ENCODE measurements around the gene FUT8.

FUT8 gene

DNA sequence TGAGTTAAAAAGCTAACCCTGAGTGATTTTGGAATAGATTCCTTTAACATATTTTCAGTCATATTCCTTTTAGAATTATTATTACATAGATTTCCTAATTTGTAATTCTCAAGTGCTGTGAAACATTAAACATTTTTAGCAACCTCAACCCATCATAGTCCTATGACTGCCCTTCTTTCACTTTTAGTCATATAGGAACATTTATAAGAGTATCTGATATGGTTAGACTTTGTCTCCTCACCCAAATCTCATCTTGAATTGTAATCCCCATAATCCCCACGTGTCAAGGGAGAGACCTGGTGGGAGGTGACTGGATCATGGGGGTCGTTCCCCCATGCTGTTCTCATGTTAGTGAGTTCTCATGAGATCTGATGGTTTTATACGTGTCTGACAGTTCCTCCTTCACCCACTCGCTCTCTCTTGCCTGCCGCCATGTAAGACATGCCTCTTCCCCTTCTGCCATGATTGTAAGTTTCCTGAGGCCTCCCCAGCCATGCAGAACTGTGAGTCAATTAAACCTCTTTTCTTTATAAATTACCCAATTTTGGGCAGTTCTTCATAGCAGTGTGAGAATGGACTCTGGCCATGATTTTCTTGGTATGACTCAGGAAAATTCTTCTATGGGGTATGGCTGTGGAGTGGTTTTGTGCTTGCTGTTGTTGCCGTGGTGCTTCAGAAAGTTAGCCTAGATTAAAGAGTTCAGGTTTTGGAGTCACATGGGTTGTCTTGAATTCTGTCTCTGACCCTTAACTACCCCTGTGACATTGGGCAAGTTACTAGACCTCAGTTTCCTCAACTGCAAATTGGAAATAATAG lies 83.9 kb downstream of the FUT8 start:
- no peak for DNase-seq

GRCh38 chr14:65499138-65499537 lies 86.6 kb downstream of the FUT8 start:
- no peak for DNase-seq

DNA sequence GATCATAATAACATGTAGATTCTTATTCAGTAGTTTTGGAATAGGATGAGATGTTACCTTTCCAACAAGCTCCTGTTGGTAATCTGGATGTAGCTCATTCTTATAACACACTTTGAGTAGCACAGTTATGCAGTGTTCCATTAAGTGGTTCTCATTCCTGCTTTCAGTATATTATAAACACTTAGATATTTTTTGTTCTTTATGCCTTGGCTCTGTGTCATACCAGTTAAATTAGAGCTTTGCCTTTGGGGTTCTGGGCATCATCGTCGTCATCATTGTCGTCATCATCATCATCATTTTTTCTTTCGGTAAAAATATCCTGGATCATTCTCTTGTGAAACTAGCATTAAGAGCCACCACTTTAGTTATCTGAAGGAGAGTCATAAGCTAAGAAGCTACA lies 87.5 kb downstream of the FUT8 start:
- no peak for DNase-seq

GRCh38 chr14:65501328-65501727 lies 88.8 kb downstream of the FUT8 start:
- DNase-seq, result peak; percentile 26

- peak; percentile 71 for DNase-seq
Observed at GRCh38 chr14:65502676-65503124, 90.2 kb downstream of the FUT8 start.

- no peak for DNase-seq
Observed at GRCh38 chr14:65503771-65504170, 91.2 kb downstream of the FUT8 start.

DNA sequence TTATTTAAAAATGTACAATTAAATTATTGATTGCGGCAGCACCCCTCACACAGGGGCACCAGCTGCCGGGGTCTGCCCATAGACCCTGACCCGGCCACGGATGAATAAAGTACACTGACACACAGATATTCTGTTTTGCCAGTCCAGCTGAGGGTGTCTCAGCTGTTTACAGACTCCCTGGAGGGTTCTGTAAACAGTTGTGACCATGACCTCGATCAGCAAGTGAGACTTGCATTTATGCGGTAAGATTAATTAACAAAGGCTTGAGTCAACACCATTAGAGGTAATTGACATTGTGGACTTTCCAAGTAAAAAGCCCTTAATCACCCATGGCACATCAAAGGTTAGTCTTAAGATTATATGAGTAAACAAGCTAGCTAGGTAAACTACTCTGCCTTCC lies 94.3 kb downstream of the FUT8 start:
- DNase-seq, result peak; percentile 99

DNA sequence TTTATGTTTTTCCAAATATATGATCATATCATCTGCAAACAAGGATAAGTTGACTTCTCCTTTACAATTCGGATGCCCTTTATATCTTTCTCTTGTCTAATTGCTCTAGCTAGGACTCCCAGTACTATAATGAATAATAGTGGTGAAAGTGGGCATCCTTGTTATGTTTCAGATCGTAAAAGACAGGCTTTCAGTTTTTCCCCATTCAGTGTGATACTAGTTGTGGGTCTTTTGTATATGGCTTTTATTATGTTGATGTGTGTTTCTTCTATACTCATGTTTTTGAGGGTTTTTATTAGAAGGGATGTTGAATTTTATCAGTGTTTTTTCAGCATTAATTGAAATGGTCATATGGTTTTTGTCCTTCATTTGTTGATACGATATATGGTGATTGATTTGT lies 97.3 kb downstream of the FUT8 start:
- DNase-seq, result no peak

- DNase-seq, result no peak
Observed at GRCh38 chr14:65513671-65514070, 101.1 kb downstream of the FUT8 start.

DNA sequence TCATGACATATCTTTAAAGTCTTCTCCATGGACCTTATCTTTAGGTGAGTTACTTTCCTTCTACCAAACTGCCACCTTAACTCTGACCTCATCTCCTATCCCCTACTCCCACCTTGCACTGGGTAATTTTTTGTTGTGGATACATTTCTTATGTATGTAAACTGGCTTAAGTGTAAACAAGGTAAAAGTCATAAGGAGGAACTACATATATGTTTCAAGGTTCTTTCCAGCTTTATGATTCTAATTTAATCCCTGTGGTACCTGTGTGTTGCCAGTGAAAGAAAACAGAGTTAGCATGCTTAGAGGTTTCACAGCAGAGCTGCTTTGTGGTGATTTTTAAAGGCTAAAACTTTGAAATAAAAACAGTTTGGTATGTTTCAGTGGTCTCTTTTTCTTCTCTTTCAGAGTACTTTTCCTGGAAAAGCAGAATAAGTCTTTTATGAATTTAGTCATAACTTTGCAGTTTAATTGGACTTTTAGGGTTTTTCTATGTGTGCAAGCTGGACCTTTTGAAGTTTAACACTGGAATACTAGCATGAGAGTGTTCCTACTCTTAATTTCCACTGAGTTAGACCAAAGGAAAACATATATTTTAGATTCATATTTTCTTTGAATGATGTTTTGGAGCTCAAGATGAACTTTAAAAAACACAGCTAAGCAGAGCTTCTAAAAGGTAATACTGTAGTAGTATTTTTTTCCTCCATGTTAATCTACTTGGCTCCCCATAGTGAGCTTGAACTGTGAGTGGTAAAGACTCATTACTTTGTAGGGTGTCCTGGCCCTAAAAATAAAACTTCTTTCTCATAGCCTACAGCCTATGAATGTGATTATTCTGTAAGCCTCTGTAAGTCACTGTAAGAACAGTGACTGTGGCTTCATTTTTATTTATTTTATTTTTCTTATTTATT lies 105.4 kb downstream of the FUT8 start:
- DNase-seq, result no peak

- DNase-seq, result no peak
Observed at GRCh38 chr14:65528069-65528468, 115.5 kb downstream of the FUT8 start.

GRCh38 chr14:65531148-65531547 lies 118.6 kb downstream of the FUT8 start:
- no peak for DNase-seq

- no peak for DNase-seq
Observed at GRCh38 chr14:65533736-65534404, 121.3 kb downstream of the FUT8 start.

DNA sequence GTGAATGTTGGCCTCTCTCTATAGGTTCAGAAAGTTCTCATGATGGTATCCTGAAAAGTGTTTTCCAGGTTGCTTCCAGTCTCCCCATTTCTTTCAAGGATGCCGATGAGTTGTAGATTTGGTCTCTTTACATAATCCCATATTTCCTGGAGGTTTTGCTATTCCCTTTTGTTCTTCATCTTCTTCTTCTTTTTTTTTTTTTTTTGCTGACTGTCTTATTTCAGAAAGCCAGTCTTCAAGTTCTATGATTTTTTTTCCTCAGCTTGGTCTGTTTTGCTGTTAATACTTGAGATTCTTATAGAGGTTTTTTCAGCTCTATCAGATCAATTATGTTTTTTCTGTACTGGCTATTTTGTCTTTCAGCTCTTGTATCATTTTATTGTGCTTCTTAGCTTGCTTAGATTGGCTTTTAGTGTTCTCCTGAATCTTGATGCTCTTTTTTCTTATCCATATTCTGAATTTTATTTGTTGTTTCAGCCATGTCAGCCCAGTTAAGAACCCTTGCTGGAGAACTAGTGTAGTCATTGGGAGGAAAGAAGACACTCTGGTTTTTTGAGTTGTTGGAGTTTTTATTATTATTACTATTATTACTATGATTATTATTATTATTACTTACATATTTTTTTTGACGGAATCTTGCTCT lies 124.4 kb downstream of the FUT8 start:
- no peak for DNase-seq

DNA sequence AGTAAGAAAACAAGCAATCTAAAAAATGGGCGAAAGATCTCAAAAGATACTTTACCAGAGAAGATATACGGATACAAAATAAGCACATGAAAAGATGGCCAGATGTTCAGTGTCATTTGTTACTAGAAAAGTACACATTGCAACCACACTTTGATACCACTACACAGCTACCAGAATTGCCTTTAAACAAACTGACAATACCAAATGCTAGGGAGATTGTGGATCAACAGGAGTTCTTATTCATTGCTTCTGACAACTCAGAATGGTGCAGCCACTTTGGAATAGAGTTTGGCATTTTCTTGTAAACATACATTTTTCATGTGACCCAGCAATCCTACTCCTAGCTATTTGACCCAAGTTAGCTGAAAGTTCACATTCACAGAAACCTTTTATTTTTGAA lies 136.3 kb downstream of the FUT8 start:
- DNase-seq, result peak; percentile 70

DNA sequence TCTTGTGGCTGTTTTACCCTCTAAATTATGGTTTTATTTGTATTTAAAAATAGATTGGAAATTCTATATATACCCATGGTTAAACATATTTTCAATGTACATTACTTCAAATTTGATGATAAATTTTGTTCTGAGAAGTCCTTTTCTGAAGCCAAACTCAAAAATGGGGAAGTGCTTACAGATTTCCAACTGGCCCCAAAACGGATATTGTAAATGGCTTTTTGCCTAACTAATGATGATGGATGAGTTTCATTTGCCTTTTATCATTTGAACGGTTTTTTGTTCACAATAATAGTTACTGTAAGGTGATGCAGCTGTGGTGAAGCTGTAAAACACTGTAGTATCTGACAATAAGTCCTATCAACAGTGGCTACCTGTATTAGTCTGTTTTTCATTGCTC lies 136.9 kb downstream of the FUT8 start:
- no peak for DNase-seq

DNA sequence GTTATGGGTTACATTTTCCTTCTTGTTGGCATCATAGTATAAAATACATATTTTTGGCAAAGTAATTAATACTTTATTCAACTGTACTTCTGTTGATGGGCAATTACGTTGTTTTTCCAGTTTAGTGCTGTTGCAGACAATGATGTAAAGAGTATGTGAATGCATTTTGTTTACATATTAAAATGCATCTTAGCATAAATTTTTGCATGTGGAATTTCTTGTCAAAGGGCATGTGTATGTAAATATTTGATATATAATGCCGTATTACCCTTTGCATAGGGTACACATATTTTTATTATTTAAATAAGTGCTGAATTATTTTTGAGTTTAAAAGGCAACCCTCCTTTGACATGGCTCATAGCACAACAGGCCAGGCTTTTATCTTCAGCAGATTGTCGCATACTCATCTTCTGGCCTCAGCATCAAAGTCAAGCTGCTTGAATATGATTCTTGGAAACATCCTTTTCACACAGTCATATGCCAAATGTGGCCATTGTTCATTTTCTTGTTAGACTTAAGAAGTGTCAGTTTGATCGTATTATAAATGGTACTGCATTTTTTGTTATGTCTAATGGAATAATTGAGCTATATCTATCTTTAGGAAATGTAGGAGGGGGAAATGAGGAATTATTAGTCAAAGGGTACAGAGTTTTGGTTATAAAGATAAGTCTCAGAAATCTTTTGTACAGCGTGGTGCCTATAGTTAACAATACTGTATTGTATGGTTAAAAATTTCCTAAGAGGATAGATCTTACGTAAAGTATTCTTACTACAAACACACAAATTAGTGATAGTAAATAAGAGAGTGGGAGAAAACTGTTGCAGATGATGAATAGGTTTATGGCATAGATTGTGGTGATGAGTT lies 138.5 kb downstream of the FUT8 start:
- no peak for DNase-seq

DNA sequence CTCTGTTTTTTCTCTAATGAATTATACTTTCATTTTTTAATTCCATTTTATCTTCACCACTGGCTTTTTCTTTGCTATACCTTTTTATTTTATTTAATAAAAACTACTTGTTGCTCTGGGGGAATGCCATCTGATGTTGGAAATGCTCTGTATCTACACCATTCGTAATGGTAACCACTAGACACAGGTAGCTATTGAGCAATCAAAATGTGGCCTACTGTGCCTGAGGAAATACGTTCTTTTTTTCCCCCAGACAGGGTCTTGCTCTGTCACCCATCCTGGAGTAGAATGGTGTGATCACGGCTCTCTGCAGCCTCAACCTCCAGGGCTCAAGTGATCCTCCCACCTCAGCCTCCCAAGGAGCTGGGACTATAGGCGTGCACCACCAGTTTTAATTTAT lies 140.2 kb downstream of the FUT8 start:
- no peak for DNase-seq

DNA sequence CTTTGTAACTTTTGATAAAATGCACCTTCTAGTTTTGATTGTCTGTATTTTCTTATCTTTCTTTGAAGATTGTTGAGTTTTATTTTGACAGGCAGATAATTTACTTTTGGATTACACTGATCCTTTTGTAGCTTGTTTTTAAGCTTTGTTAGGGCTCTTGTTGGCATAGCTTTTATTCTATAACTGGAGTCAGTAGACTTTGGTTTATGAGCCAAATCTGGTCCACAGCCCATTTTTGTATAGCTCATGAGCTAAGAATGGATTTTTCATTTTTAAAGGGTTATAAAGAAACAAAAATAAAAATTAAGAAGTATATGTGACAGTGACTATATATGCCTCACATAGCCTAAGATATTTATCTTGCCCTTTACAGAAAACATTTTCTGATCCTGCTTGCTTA lies 142.3 kb downstream of the FUT8 start:
- no peak for DNase-seq

DNA sequence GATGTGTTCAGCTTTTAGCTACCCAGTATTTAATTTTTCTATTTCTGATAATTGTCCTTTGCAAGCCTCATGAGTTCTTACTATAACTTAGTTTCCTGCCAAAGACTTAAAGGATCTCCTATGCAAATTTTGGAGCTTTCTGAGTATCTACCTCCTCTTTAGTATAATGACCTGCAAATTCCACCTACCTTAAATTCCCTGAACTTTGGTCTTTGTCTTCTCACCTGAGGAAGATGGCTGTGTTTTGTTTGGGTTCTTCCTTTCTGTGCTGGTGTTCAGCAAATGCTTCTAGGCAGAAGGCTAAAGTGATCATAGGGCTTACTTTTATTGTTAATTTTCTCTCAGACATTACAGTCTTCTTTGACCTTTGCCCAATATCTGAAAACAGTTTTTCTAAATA lies 142.8 kb downstream of the FUT8 start:
- DNase-seq, result no peak

DNA sequence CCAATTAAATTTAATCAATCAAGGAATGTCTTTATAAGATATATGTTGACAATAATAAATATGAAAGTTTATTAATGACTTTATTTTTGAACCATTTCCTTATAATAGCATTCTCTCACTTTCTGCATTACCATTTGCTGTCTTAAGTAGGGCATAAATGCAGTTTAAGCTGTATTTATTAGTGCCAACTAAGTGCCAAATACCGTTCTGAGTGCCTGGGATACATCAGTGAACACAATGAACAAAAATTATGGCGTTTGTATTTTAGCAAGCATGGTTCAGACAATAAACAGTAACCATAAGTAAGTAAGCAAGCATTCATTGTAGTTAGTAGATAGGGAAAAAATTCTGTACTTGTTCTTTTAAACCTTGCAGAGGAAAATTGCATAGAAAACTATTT lies 145.8 kb downstream of the FUT8 start:
- DNase-seq, result no peak

All from NCI-H69 (cell line).